ENCODE results near the gene TCEAL9.
"Not testable (repeated sequence)": the region's sequence is repeated elsewhere in the genome, so short reads cannot be mapped to it uniquely, and the experiment has no call there.

Gene TCEAL9

GRCh38 chrX:103373581-103373980, 17.3 kb downstream of the TCEAL9 start:
- no peak for DNase-seq (ENCODE audit: low spot score)

- peak; percentile 7 for DNase-seq (ENCODE audit: low spot score)
These were observed 20.0 kb downstream of the TCEAL9 start, which contains the start of gene BEX3 for GRCh38 chrX:103376118-103376978. TSS of gene BEX3 (plus strand) at chrX:103376538. CDS start at chrX:103377522, 984 bp downstream.

GRCh38 chrX:103376979-103377324, 20.6 kb downstream of the TCEAL9 start:
- DNase-seq (ENCODE audit: low spot score): no peak

GRCh38 chrX:103378990-103379389, 22.7 kb downstream of the TCEAL9 start:
- DNase-seq (ENCODE audit: low spot score): no peak

GRCh38 chrX:103382877-103383276, 26.6 kb downstream of the TCEAL9 start:
- no peak for DNase-seq (ENCODE audit: low spot score)

GRCh38 chrX:103384672-103385071, 28.4 kb downstream of the TCEAL9 start:
- no peak for DNase-seq (ENCODE audit: low spot score)

GRCh38 chrX:103385283-103385830, 29.1 kb downstream of the TCEAL9 start:
- DNase-seq (ENCODE audit: low spot score): not testable (repeated sequence)

- DNase-seq (ENCODE audit: low spot score): no peak
These were observed 30.0 kb downstream of the TCEAL9 start for GRCh38 chrX:103386332-103386731.

GRCh38 chrX:103393487-103393886, 37.2 kb downstream of the TCEAL9 start:
- no peak for DNase-seq (ENCODE audit: low spot score)

- no peak for DNase-seq (ENCODE audit: low spot score)
These were observed 39.9 kb downstream of the TCEAL9 start for GRCh38 chrX:103396186-103396585.

GRCh38 chrX:103396660-103397059, 40.4 kb downstream of the TCEAL9 start:
- DNase-seq (ENCODE audit: low spot score): no peak

GRCh38 chrX:103397707-103398106, 41.4 kb downstream of the TCEAL9 start:
- DNase-seq (ENCODE audit: low spot score): no peak

- no peak for DNase-seq (ENCODE audit: low spot score)
These were observed 42.1 kb downstream of the TCEAL9 start for GRCh38 chrX:103398421-103398864.

- DNase-seq (ENCODE audit: low spot score): no peak
These were observed 43.4 kb downstream of the TCEAL9 start for GRCh38 chrX:103399744-103400143.

GRCh38 chrX:103400931-103401330, 44.6 kb downstream of the TCEAL9 start:
- DNase-seq (ENCODE audit: low spot score): no peak

- DNase-seq (ENCODE audit: low spot score): peak; percentile 71
These were observed 48.1 kb downstream of the TCEAL9 start for GRCh38 chrX:103404231-103405008.

- DNase-seq (ENCODE audit: low spot score): no peak
These were observed 48.7 kb downstream of the TCEAL9 start for GRCh38 chrX:103405009-103405333.

GRCh38 chrX:103406256-103406655, 50.0 kb downstream of the TCEAL9 start:
- no peak for DNase-seq (ENCODE audit: low spot score)

GRCh38 chrX:103407776-103408175, 51.5 kb downstream of the TCEAL9 start:
- DNase-seq (ENCODE audit: low spot score): no peak

Measured in activated CD4-positive, alpha-beta T cell treated with anti-CD3 and anti-CD28 coated beads, Interleukin-2, Interleukin-4, amounts not matched to agents 100 ng/mL and 50 ng/mL, durations not matched to agents 16 hours and 8 hours (primary cell).